KOPT-K1 (cell line): ENCODE data around the gene ATAD3A.
"Not testable (repeated sequence)": the region's sequence is repeated elsewhere in the genome, so short reads cannot be mapped to it uniquely, and the experiment has no call there.

ENCODE experiments used
- H3K27ac ChIP-seq: fragments of 200-600 bp; sonication (generic); 2 replicates; pipeline ENCODE4 v1.5.1; 2016; ENCODE audit warnings: antibody characterized with exemption, mild to moderate bottlenecking, low read depth, low read length; ENCODE audit not compliant: poor library complexity, severe bottlenecking
- H3K36me3 ChIP-seq: fragments of 200-600 bp; sonication (generic); 2 replicates; pipeline ENCODE4 v1.5.1; 2017; ENCODE audit warnings: antibody characterized with exemption, mild to moderate bottlenecking, low read length, moderate library complexity; ENCODE audit not compliant: insufficient read depth
- H3K9me3 ChIP-seq: fragments of 200-600 bp; sonication (generic); 2 replicates; pipeline ENCODE4 v1.5.1; 2017; ENCODE audit warnings: antibody characterized with exemption, low read length, mild to moderate bottlenecking; ENCODE audit not compliant: insufficient read depth, poor library complexity, severe bottlenecking

The ATAD3A gene

GRCh38 chr1:1527092-1527816 is 15.3 kb downstream of the ATAD3A start:
- H3K36me3 ChIP-seq, result peaks cover 59% of the 10 kb centered on the region
- no peak overlapping the region for H3K27ac ChIP-seq
- H3K9me3 ChIP-seq, result peaks cover 22% of the 10 kb centered on the region

GRCh38 chr1:1528301-1529267 is 16.6 kb downstream of the ATAD3A start:
- H3K9me3 ChIP-seq, result peaks cover 24% of the 10 kb centered on the region
- H3K27ac ChIP-seq, result no peak overlapping the region
- peaks cover 59% of the 10 kb centered on the region for H3K36me3 ChIP-seq

- H3K27ac ChIP-seq, result no peak overlapping the region
- peaks cover 61% of the 10 kb centered on the region for H3K36me3 ChIP-seq
Measured at GRCh38 chr1:1529321-1529720, 17.4 kb downstream of the ATAD3A start.

GRCh38 chr1:1529936-1530335 is 18.0 kb downstream of the ATAD3A start:
- H3K27ac ChIP-seq, result no peak overlapping the region
- H3K36me3 ChIP-seq, result peaks cover 65% of the 10 kb centered on the region
- peaks cover 24% of the 10 kb centered on the region for H3K9me3 ChIP-seq

More at GRCh38 chr1:1529321-1529720, 17.4 kb downstream of the ATAD3A start:
- peaks cover 24% of the 10 kb centered on the region for H3K9me3 ChIP-seq

- H3K9me3 ChIP-seq, result peaks cover 24% of the 10 kb centered on the region
- no peak overlapping the region for H3K27ac ChIP-seq
- peaks cover 62% of the 10 kb centered on the region for H3K36me3 ChIP-seq
Measured at GRCh38 chr1:1531947-1532346, 20.0 kb downstream of the ATAD3A start.

- not testable (repeated sequence) for H3K27ac ChIP-seq
- H3K36me3 ChIP-seq, result peaks cover 61% of the 10 kb centered on the region
Measured at GRCh38 chr1:1533176-1533893, 21.4 kb downstream of the ATAD3A start.

GRCh38 chr1:1533894-1534291 is 21.9 kb downstream of the ATAD3A start:
- H3K27ac ChIP-seq, result not testable (repeated sequence)
- Histone ChIP-seq H3K9me3 (peaks cover 24% of the 10 kb centered on the region), H3K36me3 (peaks cover 61% of the 10 kb centered on the region)

More at GRCh38 chr1:1533176-1533893, 21.4 kb downstream of the ATAD3A start:
- peaks cover 24% of the 10 kb centered on the region for H3K9me3 ChIP-seq

GRCh38 chr1:1534401-1535154 is 22.6 kb downstream of the ATAD3A start:
- peaks cover 22% of the 10 kb centered on the region for H3K9me3 ChIP-seq
- no peak overlapping the region for H3K27ac ChIP-seq
- H3K36me3 ChIP-seq, result peaks cover 54% of the 10 kb centered on the region

- Histone ChIP-seq H3K9me3 (peaks cover 15% of the 10 kb centered on the region), H3K36me3 (peaks cover 46% of the 10 kb centered on the region; the same call in 1 of the 2 replicates), H3K27ac (no peak overlapping the region)
Measured at GRCh38 chr1:1535201-1536018, 23.4 kb downstream of the ATAD3A start.

- peaks cover 8% of the 10 kb centered on the region for H3K9me3 ChIP-seq
- no peak overlapping the region for H3K27ac ChIP-seq
- peaks cover 48% of the 10 kb centered on the region; the same call in 1 of the 2 replicates for H3K36me3 ChIP-seq
Measured at GRCh38 chr1:1536019-1536937, 24.3 kb downstream of the ATAD3A start.

- Histone ChIP-seq H3K27ac (no peak overlapping the region), H3K9me3 (peaks cover 4% of the 10 kb centered on the region), H3K36me3 (peaks cover 51% of the 10 kb centered on the region)
Measured at GRCh38 chr1:1536938-1537546, 25.1 kb downstream of the ATAD3A start.

- Histone ChIP-seq H3K27ac (no peak overlapping the region), H3K36me3 (peaks cover 53% of the 10 kb centered on the region), H3K9me3 (no peaks in the 10 kb centered on the region)
Measured at GRCh38 chr1:1537626-1538250, 25.8 kb downstream of the ATAD3A start.
